ENCODE measurements around the gene GABBR2. TPM values are rescaled to one million over a fixed set of nuclear protein-coding genes. Genes with fewer than 3 reads are reported as not detected.

The GABBR2 gene
- total RNA-seq, 1 experiment from 2014 or later: 0.76 TPM

GRCh38 chr9:98523231-98523901 lies 185.4 kb downstream of the GABBR2 start:
- POLR2A ChIA-PET (ENCODE audit: unreplicated experiment): no interaction called here
- intact Hi-C loops (cut with micrococcal nuclease; ENCODE audit: unreplicated experiment): loop anchor here (1.0 kb wide), 1 partner anchor 208 kb away; no protein-coding TSS in a partner anchor

GRCh38 chr9:98522487-98522886 lies 186.2 kb downstream of the GABBR2 start:
- Histone ChIP-seq H3K9me3 (ENCODE audit: insufficient read depth, low read depth) (no peaks in the 10 kb centered on the region), H3K4me3 (no peak overlapping the region), H3K27ac (no peak overlapping the region), H3K36me3 (ENCODE audit: low read depth) (no peaks in the 10 kb centered on the region), H4K20me1 (ENCODE audit: insufficient read depth) (no peaks in the 10 kb centered on the region), H2AFZ (no peak overlapping the region), H3K79me2 (ENCODE audit: low read depth) (no peaks in the 10 kb centered on the region), H3K4me1 (replicated peaks; ENCODE audit: insufficient read depth) (no peaks in the 10 kb centered on the region), H3F3A (ENCODE audit: insufficient read depth, low read depth) (no peaks in the 10 kb centered on the region), H3K27me3 (ENCODE audit: insufficient read depth, low read depth) (no peaks in the 10 kb centered on the region), H3K9me2 (ENCODE audit: insufficient read depth) (no peaks in the 10 kb centered on the region), H3K4me2 (no peak overlapping the region)
- intact Hi-C loops (cut with micrococcal nuclease; ENCODE audit: unreplicated experiment): no loop called here
- ChIA-PET CTCF (no interaction called here), POLR2A (ENCODE audit: unreplicated experiment) (no interaction called here)
- no peak for DNase-seq
- TF ChIP-seq CTCF (conservative IDR thresholded peaks at IDR 0.05) (no peak), EZH2 (IDR thresholded peaks at IDR 0.05; ENCODE audit: low read depth) (no peak)
- no TSS peak for BruUV-seq (replicated peaks)

More at GRCh38 chr9:98523231-98523901, 185.4 kb downstream of the GABBR2 start:
- Histone ChIP-seq H3K9me3 (ENCODE audit: insufficient read depth, low read depth) (no peaks in the 10 kb centered on the region), H2AFZ (no peak overlapping the region; the same call in 1 of the 2 replicates), H3K4me3 (no peak overlapping the region), H3K4me2 (no peak overlapping the region), H3K36me3 (ENCODE audit: low read depth) (no peaks in the 10 kb centered on the region), H3K79me2 (ENCODE audit: low read depth) (no peaks in the 10 kb centered on the region), H4K20me1 (ENCODE audit: insufficient read depth) (no peaks in the 10 kb centered on the region), H3K9me2 (ENCODE audit: insufficient read depth) (no peaks in the 10 kb centered on the region), H3K27ac (no peak overlapping the region), H3F3A (ENCODE audit: insufficient read depth, low read depth) (no peaks in the 10 kb centered on the region), H3K4me1 (replicated peaks; ENCODE audit: insufficient read depth) (no peaks in the 10 kb centered on the region), H3K27me3 (ENCODE audit: insufficient read depth, low read depth) (no peaks in the 10 kb centered on the region)
- no TSS peak for BruUV-seq (replicated peaks)
- CTCF ChIA-PET: interaction anchor here (1.2 kb wide), 1 partner anchor 35 kb away, joined by 3 read pairs; no protein-coding TSS in a partner anchor
- peak in 1 of 2 experiments; percentile 16 for DNase-seq
- TF ChIP-seq EZH2 (IDR thresholded peaks at IDR 0.05; ENCODE audit: low read depth) (no peak), CTCF (conservative IDR thresholded peaks at IDR 0.05) (peak; percentile 52; the same call in 1 of the 2 replicates)

GRCh38 chr9:98521141-98521540 lies 187.6 kb downstream of the GABBR2 start:
- no peaks in the 10 kb centered on the region for H3K79me2 ChIP-seq (ENCODE audit: low read depth)
- intact Hi-C loops (cut with micrococcal nuclease; ENCODE audit: unreplicated experiment): no loop called here
- BruUV-seq (replicated peaks): no TSS peak
- no peak overlapping the region for H3K4me2 ChIP-seq
- no peak overlapping the region for H3K27ac ChIP-seq
- no peak overlapping the region for H2AFZ ChIP-seq
- no peaks in the 10 kb centered on the region for H3K36me3 ChIP-seq (ENCODE audit: low read depth)
- ChIA-PET POLR2A (ENCODE audit: unreplicated experiment) (no interaction called here), CTCF (interaction anchor here (0.6 kb wide), 1 partner anchor 190 kb away, joined by 11 read pairs; no protein-coding TSS in a partner anchor)
- no peak overlapping the region for H3K4me3 ChIP-seq
- no peaks in the 10 kb centered on the region for H4K20me1 ChIP-seq (ENCODE audit: insufficient read depth)
- no peaks in the 10 kb centered on the region for H3K4me1 ChIP-seq (replicated peaks; ENCODE audit: insufficient read depth)
- no peak for DNase-seq
- H3K9me2 ChIP-seq (ENCODE audit: insufficient read depth): no peaks in the 10 kb centered on the region
- no peaks in the 10 kb centered on the region for H3K9me3 ChIP-seq (ENCODE audit: insufficient read depth, low read depth)
- H3K27me3 ChIP-seq (ENCODE audit: insufficient read depth, low read depth): no peaks in the 10 kb centered on the region
- no peaks in the 10 kb centered on the region for H3F3A ChIP-seq (ENCODE audit: insufficient read depth, low read depth)
- TF ChIP-seq CTCF (conservative IDR thresholded peaks at IDR 0.05) (no peak), EZH2 (IDR thresholded peaks at IDR 0.05; ENCODE audit: low read depth) (no peak)
